Neural cell (in vitro differentiated cells): ENCODE measurements around the gene ABCC5.

ENCODE experiments used
- CTCF ChIP-seq: fragments of 450-650 bp; IDR thresholded peaks from 2 replicates; pipeline ENCODE4 v1.5.1; 2014; ENCODE audit warnings: antibody characterized with exemption, mild to moderate bottlenecking, moderate library complexity; ENCODE audit not compliant: poor library complexity, severe bottlenecking
- EP300 ChIP-seq: fragments of 450-650 bp; conservative IDR thresholded peaks from 2 replicates; pipeline ENCODE4 v1.6.1; 2014; ENCODE audit warnings: antibody characterized with exemption, mild to moderate bottlenecking, moderate library complexity; ENCODE audit not compliant: poor library complexity, severe bottlenecking
- EZH2 ChIP-seq: fragments of 200-600, 300-800 bp; shearing (Covaris generic), sonication (generic); IDR thresholded peaks from 2 replicates; pipeline ENCODE4 v1.6.1; 2014; ENCODE audit warnings: antibody characterized with exemption, low read length, borderline replicate concordance, mild to moderate bottlenecking; ENCODE audit not compliant: insufficient read depth, poor library complexity, severe bottlenecking
- MXI1 ChIP-seq: fragments of 450-650 bp; conservative IDR thresholded peaks from 2 replicates; pipeline ENCODE4 v1.6.1; 2014; ENCODE audit warnings: antibody characterized with exemption, mild to moderate bottlenecking; ENCODE audit not compliant: poor library complexity, severe bottlenecking
- POLR2AphosphoS5 ChIP-seq: IDR thresholded peaks from 2 replicates; pipeline ENCODE4 v1.6.1; 2012
- REST ChIP-seq: IDR thresholded peaks from 2 replicates; pipeline ENCODE4 v1.6.1; 2012; ENCODE audit warnings: borderline replicate concordance
- SMC3 ChIP-seq: fragments of 450-650 bp; conservative IDR thresholded peaks from 2 replicates; pipeline ENCODE4 v1.6.1; 2014; ENCODE audit warnings: antibody characterized with exemption, mild to moderate bottlenecking, moderate library complexity; ENCODE audit not compliant: poor library complexity

GRCh38 chr3:184005941-184006507, 11.7 kb downstream of the ABCC5 start:
- no peak for TF ChIP-seq CTCF
- no peak for TF ChIP-seq MXI1
- no peak for TF ChIP-seq POLR2AphosphoS5
- no peak for TF ChIP-seq EZH2
- TF ChIP-seq REST, result no peak
- no peak for TF ChIP-seq EP300
- no peak for TF ChIP-seq SMC3
